Measurements from ENCODE around the gene TRPV4. TPM values are rescaled to one million over a fixed set of nuclear protein-coding genes. Genes with fewer than 3 reads are reported as not detected.

TRPV4 gene
- total RNA-seq, 1 experiment from 2014 or later = 2.4 TPM

GRCh38 chr12:109743076-109743910 is 89.9 kb downstream of the TRPV4 start:
- H3K9ac ChIP-seq (ENCODE audit: low read length) = no peak overlapping the region
- H3K4me3 ChIP-seq (ENCODE audit: low read length) = no peak overlapping the region
- no peaks in the 10 kb centered on the region for H3K9me2 ChIP-seq (replicated peaks; ENCODE audit: low read length)
- H2AFZ ChIP-seq (ENCODE audit: low read length) = no peak overlapping the region
- CTCF ChIA-PET = no interaction called here
- no peaks in the 10 kb centered on the region for H3K27me3 ChIP-seq (ENCODE audit: low read length)
- ATAC-seq (no peak), DNase-seq (no peak)
- POLR2A ChIA-PET (ENCODE audit: unreplicated experiment) = no interaction called here
- intact Hi-C loops (cut with micrococcal nuclease) = no loop called here
- no peaks in the 10 kb centered on the region for H3K4me1 ChIP-seq (ENCODE audit: insufficient read depth, low read length)
- BruUV-seq (replicated peaks) = no TSS peak
- H3F3A ChIP-seq (ENCODE audit: low read length, unreplicated experiment) = no peaks in the 10 kb centered on the region
- H4K20me1 ChIP-seq (ENCODE audit: low read length) = no peaks in the 10 kb centered on the region
- H3K9me3 ChIP-seq (ENCODE audit: low read length) = no peaks in the 10 kb centered on the region
- H3K4me2 ChIP-seq (ENCODE audit: low read length) = no peak overlapping the region
- no peaks in the 10 kb centered on the region for H3K36me3 ChIP-seq (ENCODE audit: low read depth, low read length)
- no peaks in the 10 kb centered on the region for H3K79me2 ChIP-seq (ENCODE audit: low read length)
- H3K27ac ChIP-seq (ENCODE audit: low read length) = no peak overlapping the region
- no peak for TF ChIP-seq EZH2 (IDR thresholded peaks at IDR 0.05; ENCODE audit: low read length, unreplicated experiment)
- no peak for TF ChIP-seq CTCF (conservative IDR thresholded peaks at IDR 0.05; ENCODE audit: low read depth, low read length)
- TF ChIP-seq EZH2phosphoT487 (IDR thresholded peaks at IDR 0.05; ENCODE audit: borderline replicate concordance, low read length) = no peak

GRCh38 chr12:109741970-109742703 is 91.1 kb downstream of the TRPV4 start:
- H3F3A ChIP-seq (ENCODE audit: low read length, unreplicated experiment) = no peaks in the 10 kb centered on the region
- H4K20me1 ChIP-seq (ENCODE audit: low read length) = no peaks in the 10 kb centered on the region
- H3K27me3 ChIP-seq (ENCODE audit: low read length) = no peaks in the 10 kb centered on the region
- no peak for DNase-seq
- BruUV-seq (replicated peaks) = no TSS peak
- no peaks in the 10 kb centered on the region for H3K79me2 ChIP-seq (ENCODE audit: low read length)
- TF ChIP-seq CTCF (conservative IDR thresholded peaks at IDR 0.05; ENCODE audit: low read depth, low read length) (no peak), EZH2phosphoT487 (IDR thresholded peaks at IDR 0.05; ENCODE audit: borderline replicate concordance, low read length) (no peak), EZH2 (IDR thresholded peaks at IDR 0.05; ENCODE audit: low read length, unreplicated experiment) (no peak)
- H3K9me3 ChIP-seq (ENCODE audit: low read length) = no peaks in the 10 kb centered on the region
- intact Hi-C loops (cut with micrococcal nuclease) = no loop called here
- no peaks in the 10 kb centered on the region for H3K36me3 ChIP-seq (ENCODE audit: low read depth, low read length)
- ChIA-PET POLR2A (ENCODE audit: unreplicated experiment) (no interaction called here), CTCF (no interaction called here)
- no peak overlapping the region for H3K27ac ChIP-seq (ENCODE audit: low read length)
- H2AFZ ChIP-seq (ENCODE audit: low read length) = no peak overlapping the region
- H3K9me2 ChIP-seq (replicated peaks; ENCODE audit: low read length) = no peaks in the 10 kb centered on the region
- no peak overlapping the region for H3K9ac ChIP-seq (ENCODE audit: low read length)
- H3K4me2 ChIP-seq (ENCODE audit: low read length) = no peak overlapping the region
- ATAC-seq = no peak
- no peak overlapping the region for H3K4me3 ChIP-seq (ENCODE audit: low read length)
- no peaks in the 10 kb centered on the region for H3K4me1 ChIP-seq (ENCODE audit: insufficient read depth, low read length)

Data from PC-3 (cell line).